WTC11 (cell line): ENCODE results near the gene CTRL. TPM values are rescaled to one million over a fixed set of nuclear protein-coding genes. Genes with fewer than 3 reads are reported as not detected.

Experiments used
- ATAC-seq: fragments of 200-7000 bp; cut with Tn5 transposase; 2 replicates; pipeline ENCODE4 v1.10.0; 2021; ENCODE audit warnings: mild to moderate bottlenecking, moderate library complexity
- CTCF ChIA-PET: fragments of 300-600 bp; sonication (Branson Sonifier 250); formaldehyde crosslinking; loops from one replicate; lab custom pipeline; 2021; ENCODE audit warnings: antibody characterized with exemption; lab: Charles Lee
- POLR2A ChIA-PET: fragments of 350-600 bp; sonication (Branson Sonifier 250); formaldehyde crosslinking; loops from one replicate; lab custom pipeline; 2021; ENCODE audit warnings: antibody characterized with exemption; lab: Charles Lee
- DNase-seq: peaks from one replicate; pipeline ENCODE4 v3.0.0; 2021; ENCODE audit warnings: low spot score
- H3K27ac Mint-ChIP-seq: 2 replicates; pipeline ENCODE4 v1.8.0; 2021; ENCODE audit warnings: mixed read lengths
- H3K27me3 Mint-ChIP-seq: 2 replicates; pipeline ENCODE4 v1.8.0; 2021; ENCODE audit warnings: low read depth, mild to moderate bottlenecking, moderate library complexity, mixed read lengths
- H3K36me3 Mint-ChIP-seq: 2 replicates; pipeline ENCODE4 v1.8.0; 2021; ENCODE audit warnings: mixed read lengths
- H3K4me1 Mint-ChIP-seq: 2 replicates; pipeline ENCODE4 v1.8.0; 2022; ENCODE audit warnings: mixed read lengths
- H3K4me3 Mint-ChIP-seq: 2 replicates; pipeline ENCODE4 v1.8.0; 2021; ENCODE audit warnings: mild to moderate bottlenecking, moderate library complexity, mixed read lengths
- H3K9me3 Mint-ChIP-seq: 2 replicates; pipeline ENCODE4 v1.8.0; 2021; ENCODE audit warnings: mixed read lengths
- ATF1 ChIP-seq: sonication (generic); formaldehyde crosslinking; IDR thresholded peaks from 2 replicates; pipeline ENCODE4 v1.8.1; 2023; ENCODE audit warnings: mild to moderate bottlenecking, moderate library complexity, missing genetic modification reagents
- CDX4 ChIP-seq: fragments of 250-450 bp; sonication (Bioruptor Pico); IDR thresholded peaks from 2 replicates; pipeline ENCODE4 v1.9.0; 2021; ENCODE audit warnings: moderate library complexity, mild to moderate bottlenecking, inconsistent platforms, borderline replicate concordance
- CTCF ChIP-seq: fragments of 200-600 bp; IDR thresholded peaks from 2 replicates; pipeline ENCODE4 v1.8.0; 2022; ENCODE audit warnings: antibody characterized with exemption
- E2F4 ChIP-seq: sonication (generic); formaldehyde crosslinking; IDR thresholded peaks from 2 replicates; pipeline ENCODE4 v1.8.1; 2022; ENCODE audit warnings: low read depth, mild to moderate bottlenecking, moderate library complexity, missing genetic modification reagents, borderline replicate concordance
- EMX1 ChIP-seq: fragments of 250-450 bp; sonication (Bioruptor Pico); IDR thresholded peaks from 2 replicates; pipeline ENCODE4 v1.8.0; 2021; ENCODE audit warnings: mild to moderate bottlenecking
- ZNF263 ChIP-seq: sonication (generic); formaldehyde crosslinking; IDR thresholded peaks from 2 replicates; pipeline ENCODE4 v1.8.1; 2022; ENCODE audit warnings: low read depth, mild to moderate bottlenecking, moderate library complexity, missing genetic modification reagents
- total RNA-seq: library from RNA; stranded (reverse); gene quantifications from 3 replicates; pipeline ENCODE4 v1.2.3, GENCODE V29; 2021
- TF ChIP-seq, protein P1 (sequence below): sonication (generic); formaldehyde crosslinking; IDR thresholded peaks from 2 replicates; pipeline ENCODE4 v1.8.1; 2023; ENCODE audit warnings: mild to moderate bottlenecking, moderate library complexity, missing genetic modification reagents
- TF ChIP-seq, protein P2 (sequence below): sonication (generic); formaldehyde crosslinking; IDR thresholded peaks from 2 replicates; pipeline ENCODE4 v1.8.0; 2022; ENCODE audit warnings: missing genetic modification reagents
- TF ChIP-seq, protein P3 (sequence below): sonication (generic); formaldehyde crosslinking; IDR thresholded peaks from 2 replicates; pipeline ENCODE4 v1.8.1; 2023; ENCODE audit warnings: mild to moderate bottlenecking, missing genetic modification reagents
- TF ChIP-seq, protein P4 (sequence below): sonication (generic); formaldehyde crosslinking; IDR thresholded peaks from 2 replicates; pipeline ENCODE4 v1.8.0; 2023; ENCODE audit warnings: mild to moderate bottlenecking, missing genetic modification reagents

CTRL gene
- total RNA-seq, 1 experiment from 2014 or later, result 2.8 TPM

DNA sequence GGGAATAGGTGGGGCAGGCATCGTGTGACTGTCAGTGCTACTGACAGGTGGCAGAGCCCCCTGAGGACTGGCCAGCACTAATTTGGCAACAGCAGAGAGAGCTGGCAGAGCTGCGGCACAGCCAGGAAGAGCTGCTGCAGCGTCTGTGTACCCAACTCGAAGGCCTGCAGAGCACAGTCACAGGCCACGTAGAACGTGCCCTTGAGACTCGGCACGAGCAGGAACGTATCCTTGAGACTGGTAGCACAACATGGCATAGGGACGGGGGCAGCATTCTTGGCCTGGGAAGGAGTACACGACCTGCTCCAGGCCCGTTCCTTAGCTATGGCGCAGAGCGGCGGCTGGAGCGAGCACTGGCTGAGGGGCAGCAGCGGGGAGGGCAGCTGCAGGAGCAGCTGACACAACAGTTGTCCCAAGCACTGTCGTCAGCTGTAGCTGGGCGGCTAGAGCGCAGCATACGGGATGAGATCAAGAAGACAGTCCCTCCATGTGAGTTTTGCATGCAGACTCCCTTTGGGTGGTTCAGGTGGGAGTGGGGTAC lies 50.0 kb downstream of the CTRL start:
- H3K4me1 Mint-ChIP-seq, result peaks cover 21% of the 10 kb centered on the region
- H3K9me3 Mint-ChIP-seq, result no peaks in the 10 kb centered on the region
- no peak overlapping the region for H3K27ac Mint-ChIP-seq
- peaks cover 51% of the 10 kb centered on the region for H3K36me3 Mint-ChIP-seq
- CTCF ChIA-PET, result interaction anchor here (1.1 to 5.5 kb wide), 3 partner anchors 10 to 60 kb away, joined by 3 to 144 read pairs (median 61); partner anchors contain the start of genes CTRL and LCAT
- no peak for DNase-seq
- H3K27me3 Mint-ChIP-seq, result no peaks in the 10 kb centered on the region
- no peak for ATAC-seq
- no peak overlapping the region for H3K4me3 Mint-ChIP-seq
- TF ChIP-seq EMX1 (CRISPR knock-in tag) (no peak), E2F4 (CRISPR knock-in tag) (no peak), ZNF263 (no peak), CTCF (no peak), ATF1 (CRISPR knock-in tag) (no peak), CDX4 (CRISPR knock-in tag) (no peak)
- TF ChIP-seq, protein P1, sequence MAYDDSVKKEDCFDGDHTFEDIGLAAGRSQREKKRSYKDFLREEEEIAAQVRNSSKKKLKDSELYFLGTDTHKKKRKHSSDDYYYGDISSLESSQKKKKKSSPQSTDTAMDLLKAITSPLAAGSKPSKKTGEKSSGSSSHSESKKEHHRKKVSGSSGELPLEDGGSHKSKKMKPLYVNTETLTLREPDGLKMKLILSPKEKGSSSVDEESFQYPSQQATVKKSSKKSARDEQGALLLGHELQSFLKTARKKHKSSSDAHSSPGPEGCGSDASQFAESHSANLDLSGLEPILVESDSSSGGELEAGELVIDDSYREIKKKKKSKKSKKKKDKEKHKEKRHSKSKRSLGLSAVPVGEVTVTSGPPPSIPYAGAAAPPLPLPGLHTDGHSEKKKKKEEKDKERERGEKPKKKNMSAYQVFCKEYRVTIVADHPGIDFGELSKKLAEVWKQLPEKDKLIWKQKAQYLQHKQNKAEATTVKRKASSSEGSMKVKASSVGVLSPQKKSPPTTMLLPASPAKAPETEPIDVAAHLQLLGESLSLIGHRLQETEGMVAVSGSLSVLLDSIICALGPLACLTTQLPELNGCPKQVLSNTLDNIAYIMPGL (CRISPR knock-in tag), result no peak
- TF ChIP-seq, protein P2, sequence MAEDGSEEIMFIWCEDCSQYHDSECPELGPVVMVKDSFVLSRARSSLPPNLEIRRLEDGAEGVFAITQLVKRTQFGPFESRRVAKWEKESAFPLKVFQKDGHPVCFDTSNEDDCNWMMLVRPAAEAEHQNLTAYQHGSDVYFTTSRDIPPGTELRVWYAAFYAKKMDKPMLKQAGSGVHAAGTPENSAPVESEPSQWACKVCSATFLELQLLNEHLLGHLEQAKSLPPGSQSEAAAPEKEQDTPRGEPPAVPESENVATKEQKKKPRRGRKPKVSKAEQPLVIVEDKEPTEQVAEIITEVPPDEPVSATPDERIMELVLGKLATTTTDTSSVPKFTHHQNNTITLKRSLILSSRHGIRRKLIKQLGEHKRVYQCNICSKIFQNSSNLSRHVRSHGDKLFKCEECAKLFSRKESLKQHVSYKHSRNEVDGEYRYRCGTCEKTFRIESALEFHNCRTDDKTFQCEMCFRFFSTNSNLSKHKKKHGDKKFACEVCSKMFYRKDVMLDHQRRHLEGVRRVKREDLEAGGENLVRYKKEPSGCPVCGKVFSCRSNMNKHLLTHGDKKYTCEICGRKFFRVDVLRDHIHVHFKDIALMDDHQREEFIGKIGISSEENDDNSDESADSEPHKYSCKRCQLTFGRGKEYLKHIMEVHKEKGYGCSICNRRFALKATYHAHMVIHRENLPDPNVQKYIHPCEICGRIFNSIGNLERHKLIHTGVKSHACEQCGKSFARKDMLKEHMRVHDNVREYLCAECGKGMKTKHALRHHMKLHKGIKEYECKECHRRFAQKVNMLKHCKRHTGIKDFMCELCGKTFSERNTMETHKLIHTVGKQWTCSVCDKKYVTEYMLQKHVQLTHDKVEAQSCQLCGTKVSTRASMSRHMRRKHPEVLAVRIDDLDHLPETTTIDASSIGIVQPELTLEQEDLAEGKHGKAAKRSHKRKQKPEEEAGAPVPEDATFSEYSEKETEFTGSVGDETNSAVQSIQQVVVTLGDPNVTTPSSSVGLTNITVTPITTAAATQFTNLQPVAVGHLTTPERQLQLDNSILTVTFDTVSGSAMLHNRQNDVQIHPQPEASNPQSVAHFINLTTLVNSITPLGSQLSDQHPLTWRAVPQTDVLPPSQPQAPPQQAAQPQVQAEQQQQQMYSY (CRISPR knock-in tag), result no peak
- TF ChIP-seq, protein P3, sequence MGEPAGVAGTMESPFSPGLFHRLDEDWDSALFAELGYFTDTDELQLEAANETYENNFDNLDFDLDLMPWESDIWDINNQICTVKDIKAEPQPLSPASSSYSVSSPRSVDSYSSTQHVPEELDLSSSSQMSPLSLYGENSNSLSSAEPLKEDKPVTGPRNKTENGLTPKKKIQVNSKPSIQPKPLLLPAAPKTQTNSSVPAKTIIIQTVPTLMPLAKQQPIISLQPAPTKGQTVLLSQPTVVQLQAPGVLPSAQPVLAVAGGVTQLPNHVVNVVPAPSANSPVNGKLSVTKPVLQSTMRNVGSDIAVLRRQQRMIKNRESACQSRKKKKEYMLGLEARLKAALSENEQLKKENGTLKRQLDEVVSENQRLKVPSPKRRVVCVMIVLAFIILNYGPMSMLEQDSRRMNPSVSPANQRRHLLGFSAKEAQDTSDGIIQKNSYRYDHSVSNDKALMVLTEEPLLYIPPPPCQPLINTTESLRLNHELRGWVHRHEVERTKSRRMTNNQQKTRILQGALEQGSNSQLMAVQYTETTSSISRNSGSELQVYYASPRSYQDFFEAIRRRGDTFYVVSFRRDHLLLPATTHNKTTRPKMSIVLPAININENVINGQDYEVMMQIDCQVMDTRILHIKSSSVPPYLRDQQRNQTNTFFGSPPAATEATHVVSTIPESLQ (CRISPR knock-in tag), result no peak
- TF ChIP-seq, protein P4, sequence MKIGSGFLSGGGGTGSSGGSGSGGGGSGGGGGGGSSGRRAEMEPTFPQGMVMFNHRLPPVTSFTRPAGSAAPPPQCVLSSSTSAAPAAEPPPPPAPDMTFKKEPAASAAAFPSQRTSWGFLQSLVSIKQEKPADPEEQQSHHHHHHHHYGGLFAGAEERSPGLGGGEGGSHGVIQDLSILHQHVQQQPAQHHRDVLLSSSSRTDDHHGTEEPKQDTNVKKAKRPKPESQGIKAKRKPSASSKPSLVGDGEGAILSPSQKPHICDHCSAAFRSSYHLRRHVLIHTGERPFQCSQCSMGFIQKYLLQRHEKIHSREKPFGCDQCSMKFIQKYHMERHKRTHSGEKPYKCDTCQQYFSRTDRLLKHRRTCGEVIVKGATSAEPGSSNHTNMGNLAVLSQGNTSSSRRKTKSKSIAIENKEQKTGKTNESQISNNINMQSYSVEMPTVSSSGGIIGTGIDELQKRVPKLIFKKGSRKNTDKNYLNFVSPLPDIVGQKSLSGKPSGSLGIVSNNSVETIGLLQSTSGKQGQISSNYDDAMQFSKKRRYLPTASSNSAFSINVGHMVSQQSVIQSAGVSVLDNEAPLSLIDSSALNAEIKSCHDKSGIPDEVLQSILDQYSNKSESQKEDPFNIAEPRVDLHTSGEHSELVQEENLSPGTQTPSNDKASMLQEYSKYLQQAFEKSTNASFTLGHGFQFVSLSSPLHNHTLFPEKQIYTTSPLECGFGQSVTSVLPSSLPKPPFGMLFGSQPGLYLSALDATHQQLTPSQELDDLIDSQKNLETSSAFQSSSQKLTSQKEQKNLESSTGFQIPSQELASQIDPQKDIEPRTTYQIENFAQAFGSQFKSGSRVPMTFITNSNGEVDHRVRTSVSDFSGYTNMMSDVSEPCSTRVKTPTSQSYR (CRISPR knock-in tag), result no peak
- TF ChIP-seq, all 79 proteins: peak for 0
- POLR2A ChIA-PET, result interaction anchor here (1.1 kb wide), 1 partner anchor 10 kb away, joined by 4 read pairs; no protein-coding TSS in a partner anchor
